ENCODE results near the gene TRAF2. TPM values are rescaled to one million over a fixed set of nuclear protein-coding genes. Genes with fewer than 3 reads are reported as not detected.

The TRAF2 gene
- total and polyA plus RNA-seq, 2 donors (not counting 3 experiments of a cell fraction or from before 2014, with no cell fraction given) = 10.9 to 23.1 TPM

DNA sequence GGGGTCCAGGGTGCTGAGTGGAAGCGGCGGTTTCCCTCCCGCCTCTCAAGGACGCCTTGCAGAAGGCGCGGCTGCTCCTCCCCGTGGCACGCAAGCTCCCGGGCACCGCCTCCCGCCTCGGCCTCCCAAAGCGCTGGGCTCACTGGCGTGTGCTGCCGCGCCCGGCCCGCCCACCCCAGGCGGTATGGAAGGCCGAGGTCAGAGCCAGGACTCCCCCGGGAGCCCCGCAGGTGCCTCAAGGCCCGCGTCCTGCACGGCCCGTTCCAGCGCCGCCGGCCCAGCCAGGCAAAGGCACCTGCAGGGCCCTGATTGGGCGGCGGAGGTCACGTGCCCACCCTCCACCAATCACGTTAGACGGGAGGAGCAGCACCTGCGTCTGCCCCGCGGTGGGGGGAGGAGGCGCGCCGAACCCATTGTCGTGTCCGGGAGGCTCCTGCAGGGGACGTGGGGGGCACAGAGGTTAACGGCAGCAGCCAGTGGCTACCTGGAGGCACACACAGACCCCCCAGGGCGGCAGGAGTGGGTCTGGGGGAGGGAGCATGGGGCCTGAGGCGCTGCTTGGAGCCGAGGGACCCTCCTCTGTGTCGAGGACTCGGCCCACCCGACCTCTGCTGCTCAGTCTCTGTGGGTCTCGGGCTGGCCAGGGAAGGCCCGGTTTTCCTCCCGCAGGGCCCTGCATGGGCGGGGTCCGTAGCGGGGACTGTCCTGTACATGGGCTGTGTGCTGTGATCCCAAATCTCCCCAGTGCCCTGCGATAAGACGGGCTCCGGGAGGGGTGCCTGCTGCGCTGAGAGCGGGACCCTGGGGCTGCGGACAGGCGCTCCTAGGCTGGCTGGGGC lies 63.7 kb downstream of the TRAF2 start:
- ChIA-PET POLR2A (interaction anchor here (0.6 kb wide), 1 partner anchor 28 kb away, joined by 7 read pairs; no protein-coding TSS in a partner anchor), CTCF (interaction anchor here (0.8 to 1.0 kb wide), 3 partner anchors 42 to 85 kb away, joined by 4 to 6 read pairs (median 5); partner anchors contain the start of gene PAXX)
- Histone ChIP-seq H2AFZ (ENCODE audit: low read depth, low read length) (peak overlapping the region; percentile 83), H3K9me1 (replicated peaks; ENCODE audit: control insufficient read depth, extremely low read depth, insufficient read depth, low read length) (no peaks in the 10 kb centered on the region), H3K4me2 (ENCODE audit: insufficient read depth, low read length) (peak overlapping the region; percentile 54), H3K9me3 (replicated peaks; ENCODE audit: control insufficient read depth, insufficient read depth, low read length) (no peaks in the 10 kb centered on the region), H3K27ac (ENCODE audit: insufficient read depth, low read depth, low read length) (no peak overlapping the region), H3K4me1 (ENCODE audit: control insufficient read depth, extremely low read depth, insufficient read depth, low read length) (peaks cover 5% of the 10 kb centered on the region), H3K4me3 (replicated peaks in 1 of 3; ENCODE audit: insufficient read depth in 1 of 3, low read depth in 1 of 3, low read length in 3 of 3) (peak overlapping the region; percentile 4 to 77 (median 9)), H3K27me3 (ENCODE audit: control insufficient read depth in 2 of 2, insufficient read depth in 2 of 2, low read length in 2 of 2) (no peaks in the 10 kb centered on the region), H3K9ac (replicated peaks; ENCODE audit: extremely low read depth, insufficient read depth, low read length) (peak overlapping the region; percentile 25), H3K79me2 (ENCODE audit: control insufficient read depth, insufficient read depth, low read length) (no peaks in the 10 kb centered on the region), H4K20me1 (replicated peaks; ENCODE audit: control insufficient read depth, extremely low read depth, insufficient read depth, low read length) (no peaks in the 10 kb centered on the region), H3K36me3 (ENCODE audit: control insufficient read depth in 2 of 2, extremely low read depth in 1 of 2, insufficient read depth in 2 of 2, low read length in 2 of 2) (no peaks in the 10 kb centered on the region)
- intact Hi-C loops (cut with micrococcal nuclease) (loop anchor here (2.0 to 5.0 kb wide), 2 partner anchors 29 to 42 kb away; partner anchors contain the start of gene PAXX), dilution Hi-C loops (cut with MboI; ENCODE audit: extremely low pct_ligation_motif_present, low sequenced_read_pairs) (loop anchor here (25.0 kb wide), 1 partner anchor 138 kb away; the partner anchor contains the start of gene RABL6)
- FAIRE-seq = peak; percentile 89
- peak; percentile 93 for DNase-seq (ENCODE audit: low read depth, low spot score)
- no TSS peak for BruUV-seq (replicated peaks)
- TF ChIP-seq EZH2 (IDR thresholded peaks at IDR 0.05; ENCODE audit: borderline replicate concordance, low read depth, low read length, severe bottlenecking) (no peak), MYC (IDR thresholded peaks at IDR 0.05; ENCODE audit: low read depth, low read length) (no peak), POLR2AphosphoS5 (IDR thresholded peaks at IDR 0.05; ENCODE audit: insufficient read depth, low read depth, low read length) (peak; percentile 53), MAX (IDR thresholded peaks at IDR 0.05; ENCODE audit: insufficient read depth, insufficient read length) (peak; percentile 98), POLR2A (IDR thresholded peaks at IDR 0.05; ENCODE audit: low read depth, low read length) (peak; percentile 57), GATA2 (IDR thresholded peaks at IDR 0.05; ENCODE audit: insufficient read depth, insufficient read length, low read depth, low read length) (no peak), JUN (IDR thresholded peaks at IDR 0.05; ENCODE audit: borderline replicate concordance, insufficient read depth, insufficient read length, low read depth) (no peak), FOS (IDR thresholded peaks at IDR 0.05; ENCODE audit: borderline replicate concordance, insufficient read depth, low read length) (no peak), CTCF (IDR thresholded peaks at IDR 0.05; ENCODE audit: extremely low read depth in 1 of 2, insufficient read depth in 1 of 2, low read depth in 1 of 2, low read length in 2 of 2) (no peak)
